ENCODE measurements around the gene FADS3. TPM values are rescaled to one million over a fixed set of nuclear protein-coding genes. Genes with fewer than 3 reads are reported as not detected.
A peak's percentile ranks its signal among the peaks of the same experiment; 100 is the strongest.

Gene FADS3
- total RNA-seq, 4 donors from 2014 or later: 10.9 to 27.8 (median 18.3) TPM

- peak; percentile 67 to 97 for DNase-seq (ENCODE audit: low spot score in 2 of 2)
- TF ChIP-seq POLR2A (IDR thresholded peaks at IDR 0.05) (no peak), CTCF (IDR thresholded peaks at IDR 0.05) (peak in 1 of 3 donors; percentile 97)
- H3K4me3 ChIP-seq (ENCODE audit: low read depth, poor library complexity, severe bottlenecking): no peak overlapping the region
- intact Hi-C loops (cut with DNase I; ENCODE audit: low total_unique reads): loop anchor here (5.0 kb wide), 2 partner anchors 48 to 183 kb away; no protein-coding TSS in a partner anchor
- 31 to 45% methylated on average over 19 to 27 of the region's 27 CpGs for WGBS, 2 donors
Measured at GRCh38 chr11:61899146-61899841, 7.9 kb upstream of the FADS3 start.

DNA sequence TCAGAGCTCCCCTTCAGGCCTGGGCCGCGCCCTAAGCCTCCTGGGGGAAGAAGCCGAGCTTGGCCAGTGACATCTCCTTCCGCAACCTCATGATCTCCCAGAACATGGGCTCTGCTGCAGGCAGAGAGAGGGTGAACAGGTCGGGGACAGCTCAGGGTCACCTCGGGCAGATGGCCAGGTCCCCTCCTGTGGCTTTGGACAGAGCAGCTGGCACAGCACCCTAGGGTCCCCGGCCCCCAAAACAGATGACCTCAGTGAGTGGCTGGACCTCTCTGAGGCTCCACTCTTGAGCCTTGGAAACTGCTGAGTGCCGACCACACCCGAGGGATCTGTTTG is 6.9 kb upstream of the FADS3 start:
- intact Hi-C loops (cut with DNase I; ENCODE audit: low total_unique reads): loop anchor here (5.0 kb wide), 2 partner anchors 49 to 184 kb away; no protein-coding TSS in a partner anchor
- TF ChIP-seq POLR2A (IDR thresholded peaks at IDR 0.05) (no peak), CTCF (IDR thresholded peaks at IDR 0.05) (no peak)
- H3K4me3 ChIP-seq (ENCODE audit: low read depth, poor library complexity, severe bottlenecking): no peak overlapping the region
- no peak for DNase-seq (ENCODE audit: low spot score in 2 of 2)
- WGBS, 2 donors: 65 to 66% methylated on average over 7 to 9 of the region's 9 CpGs

- 63 to 67% methylated on average over 16 to 17 of the region's 17 CpGs for WGBS, 2 donors
- H3K4me3 ChIP-seq (ENCODE audit: low read depth, poor library complexity, severe bottlenecking): no peak overlapping the region
- TF ChIP-seq CTCF (IDR thresholded peaks at IDR 0.05) (no peak), POLR2A (IDR thresholded peaks at IDR 0.05) (no peak)
- peak; percentile 37 to 95 for DNase-seq (ENCODE audit: low spot score in 2 of 2)
- intact Hi-C loops (cut with DNase I; ENCODE audit: low total_unique reads): loop anchor here (5.0 kb wide), 2 partner anchors 50 to 185 kb away; no protein-coding TSS in a partner anchor
Measured at GRCh38 chr11:61897387-61898246, 6.3 kb upstream of the FADS3 start.

DNA sequence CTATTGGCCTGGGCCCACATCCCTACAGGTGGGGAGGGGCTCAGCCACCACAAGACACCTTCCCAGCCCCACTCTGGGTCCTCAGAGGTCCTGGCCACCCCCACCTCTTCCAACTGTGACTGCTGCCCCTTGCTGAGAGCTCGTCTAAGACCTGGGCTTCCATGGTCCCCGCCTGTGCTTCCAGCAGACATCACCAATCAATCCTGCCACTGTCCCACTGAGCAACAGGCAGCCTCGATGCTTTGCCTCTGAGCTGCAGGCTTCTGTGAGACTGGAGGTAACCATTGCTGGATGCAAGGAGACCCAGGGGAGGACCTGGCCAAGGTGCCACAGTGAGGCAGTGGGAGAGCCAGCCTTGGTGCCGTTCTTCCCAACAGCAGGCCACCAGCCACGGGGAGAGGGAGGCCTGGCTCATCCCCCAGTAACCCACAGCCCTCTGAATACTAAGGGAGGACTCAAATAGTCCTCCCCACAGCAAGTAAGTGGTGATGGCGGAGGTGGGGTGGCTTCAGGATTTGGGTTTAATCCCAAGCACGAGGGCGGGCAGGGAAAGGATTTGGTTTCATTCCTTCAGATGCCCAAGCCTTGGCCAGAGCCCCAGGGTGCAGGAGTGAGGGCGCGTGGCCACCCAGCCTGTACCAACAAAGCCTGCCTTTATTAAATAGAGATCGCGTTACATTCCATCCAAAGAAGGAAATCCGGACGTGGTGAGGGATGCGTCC is 5.5 kb upstream of the FADS3 start:
- intact Hi-C loops (cut with DNase I; ENCODE audit: low total_unique reads): loop anchor here (5.0 kb wide), 2 partner anchors 50 to 185 kb away; no protein-coding TSS in a partner anchor
- TF ChIP-seq CTCF (IDR thresholded peaks at IDR 0.05) (no peak), POLR2A (IDR thresholded peaks at IDR 0.05) (no peak)
- no peak for DNase-seq (ENCODE audit: low spot score in 2 of 2)
- H3K4me3 ChIP-seq (ENCODE audit: low read depth, poor library complexity, severe bottlenecking): no peak overlapping the region
- 69 to 80% methylated on average over 12 to 15 of the region's 15 CpGs for WGBS, 2 donors

- no peak for TF ChIP-seq CTCF (IDR thresholded peaks at IDR 0.05)
- no peak for TF ChIP-seq POLR2A (IDR thresholded peaks at IDR 0.05)
- WGBS, 2 donors: 73 to 77% methylated on average over 4 of the region's 4 CpGs
- no peak for DNase-seq (ENCODE audit: low spot score in 2 of 2)
- H3K4me3 ChIP-seq (ENCODE audit: low read depth, poor library complexity, severe bottlenecking): no peak overlapping the region
- intact Hi-C loops (cut with DNase I; ENCODE audit: low total_unique reads): loop anchor here (5.0 kb wide), 2 partner anchors 52 to 187 kb away; no protein-coding TSS in a partner anchor
Measured at GRCh38 chr11:61895718-61896059, 4.3 kb upstream of the FADS3 start.
